ENCODE results near the gene RFX2.
"Not testable (repeated sequence)": the region's sequence is repeated elsewhere in the genome, so short reads cannot be mapped to it uniquely, and the experiment has no call there.

RFX2 gene

GRCh38 chr19:5988517-5989387 is 121.5 kb downstream of the RFX2 start:
- no peak overlapping the region for H3K27ac ChIP-seq (ENCODE audit: low read depth, low read length)
- no peaks in the 10 kb centered on the region for H3K27me3 ChIP-seq (ENCODE audit: low read length)
- H3K4me2 ChIP-seq (ENCODE audit: low read depth, low read length, poor library complexity, severe bottlenecking), result no peak overlapping the region
- no peak overlapping the region for H2AFZ ChIP-seq (ENCODE audit: low read depth, low read length, severe bottlenecking)
- H4K20me1 ChIP-seq (ENCODE audit: low read depth, low read length), result 0 out of 2 replicates have a peak, but pooled peaks cover 3% of the 10 kb centered on the region
- no peak overlapping the region for H3K9ac ChIP-seq (ENCODE audit: low read length)
- TF ChIP-seq EZH2phosphoT487 (conservative IDR thresholded peaks at IDR 0.05; ENCODE audit: low read length) (no peak), CTCF (IDR thresholded peaks at IDR 0.05; ENCODE audit: insufficient read depth, low read length, poor library complexity, severe bottlenecking) (no peak)
- H3F3A ChIP-seq (ENCODE audit: insufficient read depth), result no peaks in the 10 kb centered on the region
- H3K9me2 ChIP-seq (replicated peaks; ENCODE audit: insufficient read depth, low read length), result no peaks in the 10 kb centered on the region
- no peaks in the 10 kb centered on the region for H3K9me3 ChIP-seq (ENCODE audit: insufficient read depth, low read length)
- no peaks in the 10 kb centered on the region for H3K79me2 ChIP-seq (ENCODE audit: insufficient read depth, low read length)
- H3K4me3 ChIP-seq (ENCODE audit: insufficient read depth, low read length, poor library complexity, severe bottlenecking), result no peak overlapping the region
- no peaks in the 10 kb centered on the region for H3K36me3 ChIP-seq (ENCODE audit: low read length)

GRCh38 chr19:5987077-5987818 is 123.1 kb downstream of the RFX2 start:
- Histone ChIP-seq H3K9me3 (ENCODE audit: insufficient read depth, low read length) (no peaks in the 10 kb centered on the region), H3K9ac (ENCODE audit: low read length) (peak overlapping the region; percentile 12; the same call in 1 of the 2 replicates), H3K4me3 (ENCODE audit: insufficient read depth, low read length, poor library complexity, severe bottlenecking) (no peak overlapping the region), H3K36me3 (ENCODE audit: low read length) (no peaks in the 10 kb centered on the region), H3K9me2 (replicated peaks; ENCODE audit: insufficient read depth, low read length) (no peaks in the 10 kb centered on the region), H2AFZ (ENCODE audit: low read depth, low read length, severe bottlenecking) (no peak overlapping the region), H3K27me3 (ENCODE audit: low read length) (no peaks in the 10 kb centered on the region), H4K20me1 (ENCODE audit: low read depth, low read length) (no peaks in the 10 kb centered on the region), H3K79me2 (ENCODE audit: insufficient read depth, low read length) (no peaks in the 10 kb centered on the region), H3K4me2 (ENCODE audit: low read depth, low read length, poor library complexity, severe bottlenecking) (peak overlapping the region; percentile 28), H3F3A (ENCODE audit: insufficient read depth) (no peaks in the 10 kb centered on the region), H3K27ac (ENCODE audit: low read depth, low read length) (no peak overlapping the region)
- TF ChIP-seq CTCF (IDR thresholded peaks at IDR 0.05; ENCODE audit: insufficient read depth, low read length, poor library complexity, severe bottlenecking), result peak; percentile 84
- TF ChIP-seq EZH2phosphoT487 (conservative IDR thresholded peaks at IDR 0.05; ENCODE audit: low read length), result no peak

- not testable (repeated sequence) for H3K27ac ChIP-seq (ENCODE audit: low read depth, low read length); H3K27me3 ChIP-seq (ENCODE audit: low read length); H3K9ac ChIP-seq (ENCODE audit: low read length); H3K9me3 ChIP-seq (ENCODE audit: insufficient read depth, low read length); H2AFZ ChIP-seq (ENCODE audit: low read depth, low read length, severe bottlenecking); H3F3A ChIP-seq (ENCODE audit: insufficient read depth); H3K36me3 ChIP-seq (ENCODE audit: low read length); H3K4me3 ChIP-seq (ENCODE audit: insufficient read depth, low read length, poor library complexity, severe bottlenecking); H4K20me1 ChIP-seq (ENCODE audit: low read depth, low read length); H3K4me2 ChIP-seq (ENCODE audit: low read depth, low read length, poor library complexity, severe bottlenecking); H3K9me2 ChIP-seq (replicated peaks; ENCODE audit: insufficient read depth, low read length); H3K79me2 ChIP-seq (ENCODE audit: insufficient read depth, low read length)
Observed at GRCh38 chr19:5985837-5986236, 124.5 kb downstream of the RFX2 start.
